Measurements from ENCODE around the gene TOR3A.

TOR3A gene

GRCh38 chr1:179080866-179081686 is 794 bp upstream of the TOR3A start:
- TF ChIP-seq CTCF (conservative IDR thresholded peaks at IDR 0.05) = no peak
- peak overlapping the region; percentile 85 for H3K27ac ChIP-seq

- peak overlapping the region; percentile 85 for H3K27ac ChIP-seq
- no peak for TF ChIP-seq CTCF (conservative IDR thresholded peaks at IDR 0.05)
These were observed 596 bp downstream of the TOR3A start for GRCh38 chr1:179082333-179082998.

GRCh38 chr1:179082999-179083335 is 1.1 kb downstream of the TOR3A start:
- peak overlapping the region; percentile 85 for H3K27ac ChIP-seq
- TF ChIP-seq CTCF (conservative IDR thresholded peaks at IDR 0.05) = no peak

- no peak for TF ChIP-seq CTCF (conservative IDR thresholded peaks at IDR 0.05)
- H3K27ac ChIP-seq = peak overlapping the region; percentile 85
These were observed 1.7 kb downstream of the TOR3A start for GRCh38 chr1:179083533-179083932.

GRCh38 chr1:179087665-179088064 is 5.8 kb downstream of the TOR3A start:
- no peak overlapping the region for H3K27ac ChIP-seq
- TF ChIP-seq CTCF (conservative IDR thresholded peaks at IDR 0.05) = no peak

- TF ChIP-seq CTCF (conservative IDR thresholded peaks at IDR 0.05) = no peak
- H3K27ac ChIP-seq = no peak overlapping the region
These were observed 8.1 kb downstream of the TOR3A start for GRCh38 chr1:179089827-179090482.

GRCh38 chr1:179090522-179090921 is 8.7 kb downstream of the TOR3A start:
- no peak overlapping the region for H3K27ac ChIP-seq
- no peak for TF ChIP-seq CTCF (conservative IDR thresholded peaks at IDR 0.05)
